Upper lobe of right lung (tissue), 1 donor: ENCODE measurements around the gene CAMTA1. TPM values are rescaled to one million over a fixed set of nuclear protein-coding genes. Genes with fewer than 3 reads are reported as not detected.

Experiments used
- ATAC-seq: fragments of 200-7000 bp; cut with Tn5 transposase; one replicate; pipeline ENCODE4 v1.9.1; 2020; ENCODE audit warnings: mild to moderate bottlenecking, moderate library complexity
- DNase-seq: peaks from one replicate; pipeline ENCODE4 v3.0.0-alpha.2; 2020
- H3K27ac ChIP-seq: fragments of 200-600 bp; one replicate; pipeline ENCODE4 v1.8.0; 2022
- H3K27me3 ChIP-seq: fragments of 200-600 bp; one replicate; pipeline ENCODE4 v1.8.0; 2022; ENCODE audit warnings: mild to moderate bottlenecking
- H3K36me3 ChIP-seq: fragments of 200-600 bp; one replicate; pipeline ENCODE4 v1.8.0; 2022
- H3K4me1 ChIP-seq: fragments of 200-600 bp; one replicate; pipeline ENCODE4 v1.8.0; 2022
- H3K4me3 ChIP-seq: fragments of 200-600 bp; one replicate; pipeline ENCODE4 v1.8.0; 2022; ENCODE audit warnings: mild to moderate bottlenecking
- H3K9me3 ChIP-seq: fragments of 200-600 bp; one replicate; pipeline ENCODE4 v1.8.0; 2022
- intact Hi-C: fragments of 100-400 bp; cut with DNase I; formaldehyde crosslinking; loops from one replicate; pipeline ENCODE4 v1.11.0; 2022
- total RNA-seq: library from RNA; stranded (reverse); fragmentation: NEBNext Ultra II Directional; extraction: Animal tissue kit (Norgen Biotek cat#: 25700); gene quantifications from one replicate; pipeline ENCODE4 v1.2.1, GENCODE V29; 2021
- TF ChIP-seq, protein P1 (sequence below): fragments of 200-600 bp; IDR thresholded peaks from one replicate; pipeline ENCODE4 v1.8.0; 2022; ENCODE audit warnings: antibody characterized with exemption
- donor health status: DM: no; HTN: yes; CAD: no; lungs with severe emphysema.

CAMTA1 gene
- total RNA-seq, 1 donor from 2014 or later: 63.4 TPM

DNA sequence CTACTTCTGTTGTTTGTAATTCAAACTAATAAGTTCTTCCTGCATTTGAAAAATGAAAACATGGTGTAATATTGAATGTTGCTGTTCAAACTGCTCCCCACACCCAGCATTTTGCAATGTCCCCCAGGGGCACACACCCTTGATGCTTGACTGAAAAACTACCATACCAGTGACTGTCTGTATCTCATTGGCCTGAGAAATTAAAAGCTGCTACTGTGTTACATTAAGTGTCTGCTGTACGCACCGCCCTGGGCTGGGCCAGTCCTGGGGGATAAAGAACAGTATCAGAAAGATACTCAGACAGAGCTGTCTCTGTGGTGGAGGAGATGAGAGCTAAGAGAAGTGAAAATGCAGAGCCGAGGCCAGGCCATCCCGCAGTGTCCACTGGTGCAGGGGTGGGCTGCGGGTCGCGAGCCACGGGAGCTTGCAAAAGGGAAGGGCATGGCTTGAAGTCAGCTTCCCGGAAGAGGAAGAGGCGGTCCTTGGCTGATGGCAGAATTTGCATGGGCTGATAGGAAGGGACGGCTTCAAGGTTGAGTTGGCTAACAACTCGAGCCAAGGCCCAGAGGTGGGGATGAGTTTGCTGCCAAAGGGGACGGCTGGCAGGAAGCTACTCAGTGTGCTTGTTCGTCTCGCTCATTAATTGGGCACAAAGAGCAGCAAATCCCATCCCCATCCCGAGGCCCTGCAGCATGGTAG lies 656.0 kb downstream of the CAMTA1 start:
- Histone ChIP-seq H3K27me3 (no peaks in the 10 kb centered on the region), H3K36me3 (no peaks in the 10 kb centered on the region), H3K9me3 (no peaks in the 10 kb centered on the region), H3K4me1 (no peaks in the 10 kb centered on the region), H3K27ac (no peak overlapping the region), H3K4me3 (no peak overlapping the region)
- DNase-seq: no peak
- TF ChIP-seq, protein P1, sequence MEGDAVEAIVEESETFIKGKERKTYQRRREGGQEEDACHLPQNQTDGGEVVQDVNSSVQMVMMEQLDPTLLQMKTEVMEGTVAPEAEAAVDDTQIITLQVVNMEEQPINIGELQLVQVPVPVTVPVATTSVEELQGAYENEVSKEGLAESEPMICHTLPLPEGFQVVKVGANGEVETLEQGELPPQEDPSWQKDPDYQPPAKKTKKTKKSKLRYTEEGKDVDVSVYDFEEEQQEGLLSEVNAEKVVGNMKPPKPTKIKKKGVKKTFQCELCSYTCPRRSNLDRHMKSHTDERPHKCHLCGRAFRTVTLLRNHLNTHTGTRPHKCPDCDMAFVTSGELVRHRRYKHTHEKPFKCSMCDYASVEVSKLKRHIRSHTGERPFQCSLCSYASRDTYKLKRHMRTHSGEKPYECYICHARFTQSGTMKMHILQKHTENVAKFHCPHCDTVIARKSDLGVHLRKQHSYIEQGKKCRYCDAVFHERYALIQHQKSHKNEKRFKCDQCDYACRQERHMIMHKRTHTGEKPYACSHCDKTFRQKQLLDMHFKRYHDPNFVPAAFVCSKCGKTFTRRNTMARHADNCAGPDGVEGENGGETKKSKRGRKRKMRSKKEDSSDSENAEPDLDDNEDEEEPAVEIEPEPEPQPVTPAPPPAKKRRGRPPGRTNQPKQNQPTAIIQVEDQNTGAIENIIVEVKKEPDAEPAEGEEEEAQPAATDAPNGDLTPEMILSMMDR: no peak
- intact Hi-C loops: no loop called here
- no peak for ATAC-seq

DNA sequence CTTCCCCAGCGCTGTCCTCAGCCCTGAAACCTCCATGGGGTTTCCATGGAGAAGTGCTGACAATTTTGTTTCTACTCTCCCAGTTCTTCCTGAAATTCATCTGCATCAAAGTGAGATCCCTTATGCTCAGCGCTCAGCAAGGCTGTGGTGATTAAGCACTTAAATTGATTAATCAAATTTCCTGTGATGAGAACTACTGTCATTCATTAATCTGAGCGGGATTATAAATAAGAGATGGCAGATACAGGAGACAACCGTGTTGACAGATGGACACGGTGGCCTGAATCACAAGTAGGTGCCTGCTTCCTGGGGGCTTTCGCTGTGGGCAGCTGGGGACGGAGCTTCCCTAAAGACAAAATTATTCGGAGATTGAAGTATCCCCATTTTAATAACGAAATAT lies 656.8 kb downstream of the CAMTA1 start:
- no peaks in the 10 kb centered on the region for H3K9me3 ChIP-seq
- intact Hi-C loops: no loop called here
- ATAC-seq: no peak

DNA sequence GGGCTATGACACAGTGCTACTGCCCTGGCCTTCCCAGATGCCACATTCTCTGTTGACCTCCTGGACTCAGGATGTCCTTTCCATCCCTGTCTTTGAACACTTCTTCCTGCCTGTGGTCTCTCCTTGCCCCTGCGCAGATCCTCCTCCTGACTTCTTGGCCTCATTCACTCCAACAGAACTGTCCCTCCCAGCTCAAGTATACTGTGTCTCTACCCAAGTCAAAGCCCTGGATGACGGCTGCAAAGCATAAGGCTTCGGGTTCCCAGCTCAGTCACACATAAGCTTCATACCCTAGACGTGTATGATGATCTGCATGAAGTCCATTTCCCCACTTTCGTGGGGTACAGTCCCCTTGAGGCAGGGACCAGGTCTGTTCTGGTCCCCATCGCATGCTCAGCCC lies 657.7 kb downstream of the CAMTA1 start:
- no peak overlapping the region for H3K4me3 ChIP-seq
- intact Hi-C loops: no loop called here
- DNase-seq: no peak
- no peaks in the 10 kb centered on the region for H3K4me1 ChIP-seq
- H3K27me3 ChIP-seq: no peaks in the 10 kb centered on the region
- ATAC-seq: no peak
- H3K9me3 ChIP-seq: no peaks in the 10 kb centered on the region
- H3K27ac ChIP-seq: no peak overlapping the region
- TF ChIP-seq, protein P1: no peak
- H3K36me3 ChIP-seq: no peaks in the 10 kb centered on the region

More for the DNA sequence above, 656.8 kb downstream of the CAMTA1 start:
- DNase-seq: no peak
- Histone ChIP-seq H3K36me3 (no peaks in the 10 kb centered on the region), H3K27ac (no peak overlapping the region), H3K4me3 (no peak overlapping the region), H3K27me3 (no peaks in the 10 kb centered on the region), H3K4me1 (no peaks in the 10 kb centered on the region)
- TF ChIP-seq, protein P1: no peak

DNA sequence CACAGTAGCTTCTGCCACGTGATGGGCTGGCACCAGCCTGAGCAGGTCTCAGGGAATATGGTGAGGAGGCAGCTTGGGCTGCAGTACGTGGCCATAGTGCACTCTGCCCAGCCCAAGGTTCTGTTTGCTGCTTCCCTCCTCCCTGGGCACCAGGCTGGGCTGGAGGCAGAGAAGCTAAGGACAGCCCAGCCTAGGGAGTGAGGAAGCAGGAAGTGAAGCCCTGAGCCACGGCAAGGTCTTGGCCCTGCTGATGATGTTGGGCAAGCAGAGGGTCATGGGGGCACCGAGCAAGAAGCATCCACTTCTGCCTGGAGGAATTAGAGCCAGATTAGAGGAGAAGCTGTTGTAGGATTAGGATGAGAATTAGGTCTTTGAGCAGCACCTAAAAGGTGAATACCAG lies 659.1 kb downstream of the CAMTA1 start:
- no peak overlapping the region for H3K27ac ChIP-seq
- no peaks in the 10 kb centered on the region for H3K36me3 ChIP-seq
- TF ChIP-seq, protein P1: no peak
- DNase-seq (no peak), ATAC-seq (peak; percentile 14)
- H3K4me3 ChIP-seq: no peak overlapping the region
- intact Hi-C loops: no loop called here
- no peaks in the 10 kb centered on the region for H3K4me1 ChIP-seq
- no peaks in the 10 kb centered on the region for H3K9me3 ChIP-seq
- no peaks in the 10 kb centered on the region for H3K27me3 ChIP-seq

DNA sequence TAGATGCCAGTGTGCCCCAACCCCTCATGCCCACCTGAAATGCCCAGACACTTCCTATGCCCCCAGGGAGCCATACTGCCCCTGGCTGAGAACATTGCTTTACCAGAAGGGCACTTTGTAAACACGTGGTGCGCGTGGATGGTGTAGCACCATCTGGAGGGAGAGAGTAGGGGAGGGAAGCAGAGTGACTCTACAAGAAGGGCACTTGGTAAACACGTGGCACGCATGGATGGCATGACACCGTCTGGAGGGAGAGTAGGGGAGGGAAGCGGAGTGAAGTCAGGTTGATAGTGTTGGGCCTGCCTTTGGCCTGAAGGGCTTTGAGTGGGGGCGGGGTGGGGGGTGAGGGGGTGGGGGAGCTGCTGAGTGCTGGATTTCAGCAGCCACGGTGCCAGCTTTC lies 661.8 kb downstream of the CAMTA1 start:
- no peak overlapping the region for H3K27ac ChIP-seq
- intact Hi-C loops: no loop called here
- ATAC-seq (peak; percentile 55), DNase-seq (no peak)
- TF ChIP-seq, protein P1: no peak
- H3K4me1 ChIP-seq: no peaks in the 10 kb centered on the region
- no peaks in the 10 kb centered on the region for H3K36me3 ChIP-seq
- no peak overlapping the region for H3K4me3 ChIP-seq
- H3K27me3 ChIP-seq: no peaks in the 10 kb centered on the region
- no peaks in the 10 kb centered on the region for H3K9me3 ChIP-seq

DNA sequence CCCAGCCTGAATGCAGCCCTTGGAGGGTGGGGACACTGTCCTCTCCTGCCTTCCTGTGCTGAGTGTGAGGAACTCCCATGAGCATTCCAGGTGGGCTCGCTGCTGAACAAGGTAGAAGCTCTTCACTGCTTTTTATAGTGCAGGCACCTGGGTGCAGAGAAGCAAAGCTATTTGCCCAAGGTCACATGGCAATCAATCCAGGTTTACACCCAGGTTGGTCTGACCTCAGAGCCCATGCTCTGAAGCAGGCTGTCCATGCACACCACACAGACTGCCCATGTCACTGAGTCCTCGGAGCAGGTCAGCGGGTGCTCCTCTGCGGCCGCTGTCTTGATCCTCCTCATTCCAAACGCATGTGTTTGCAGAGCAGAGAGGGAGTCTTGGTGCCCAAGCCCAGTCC lies 662.5 kb downstream of the CAMTA1 start:
- ATAC-seq (no peak), DNase-seq (no peak)
- TF ChIP-seq, protein P1: no peak
- no peaks in the 10 kb centered on the region for H3K27me3 ChIP-seq
- H3K27ac ChIP-seq: no peak overlapping the region
- H3K4me1 ChIP-seq: no peaks in the 10 kb centered on the region
- no peaks in the 10 kb centered on the region for H3K9me3 ChIP-seq
- no peaks in the 10 kb centered on the region for H3K36me3 ChIP-seq
- intact Hi-C loops: no loop called here
- no peak overlapping the region for H3K4me3 ChIP-seq
